ENCODE data around the gene LRP1-AS.

Gene LRP1-AS

GRCh38 chr12:57112492-57113294 lies 34.7 kb downstream of the LRP1-AS start:
- TF ChIP-seq, protein P1, sequence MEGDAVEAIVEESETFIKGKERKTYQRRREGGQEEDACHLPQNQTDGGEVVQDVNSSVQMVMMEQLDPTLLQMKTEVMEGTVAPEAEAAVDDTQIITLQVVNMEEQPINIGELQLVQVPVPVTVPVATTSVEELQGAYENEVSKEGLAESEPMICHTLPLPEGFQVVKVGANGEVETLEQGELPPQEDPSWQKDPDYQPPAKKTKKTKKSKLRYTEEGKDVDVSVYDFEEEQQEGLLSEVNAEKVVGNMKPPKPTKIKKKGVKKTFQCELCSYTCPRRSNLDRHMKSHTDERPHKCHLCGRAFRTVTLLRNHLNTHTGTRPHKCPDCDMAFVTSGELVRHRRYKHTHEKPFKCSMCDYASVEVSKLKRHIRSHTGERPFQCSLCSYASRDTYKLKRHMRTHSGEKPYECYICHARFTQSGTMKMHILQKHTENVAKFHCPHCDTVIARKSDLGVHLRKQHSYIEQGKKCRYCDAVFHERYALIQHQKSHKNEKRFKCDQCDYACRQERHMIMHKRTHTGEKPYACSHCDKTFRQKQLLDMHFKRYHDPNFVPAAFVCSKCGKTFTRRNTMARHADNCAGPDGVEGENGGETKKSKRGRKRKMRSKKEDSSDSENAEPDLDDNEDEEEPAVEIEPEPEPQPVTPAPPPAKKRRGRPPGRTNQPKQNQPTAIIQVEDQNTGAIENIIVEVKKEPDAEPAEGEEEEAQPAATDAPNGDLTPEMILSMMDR (IDR thresholded peaks at IDR 0.05), result no peak
- Histone ChIP-seq H3K4me3 (peak overlapping the region; percentile 81), H3K27ac (peak overlapping the region; percentile 98)
- DNase-seq (ENCODE audit: low spot score), result no peak

GRCh38 chr12:57111031-57111734 lies 36.2 kb downstream of the LRP1-AS start, which contains the start of gene STAT6:
Gene STAT6, minus strand, starts transcription at chr12:57111362. Its CDS starts 3,084 bp downstream, at chr12:57108278.
- TF ChIP-seq, protein P1 (IDR thresholded peaks at IDR 0.05), result no peak
- Histone ChIP-seq H3K4me3 (peak within 1 kb of the TSS; percentile 81), H3K27ac (peak within 1 kb of the TSS; percentile 98)
- peak; percentile 91 for DNase-seq (ENCODE audit: low spot score)

GRCh38 chr12:57110104-57111030 lies 37.1 kb downstream of the LRP1-AS start:
- TF ChIP-seq, protein P1 (IDR thresholded peaks at IDR 0.05), result no peak
- peak overlapping the region; percentile 98 for H3K27ac ChIP-seq
- no peak for DNase-seq (ENCODE audit: low spot score)
- peak overlapping the region; percentile 81 for H3K4me3 ChIP-seq

DNA sequence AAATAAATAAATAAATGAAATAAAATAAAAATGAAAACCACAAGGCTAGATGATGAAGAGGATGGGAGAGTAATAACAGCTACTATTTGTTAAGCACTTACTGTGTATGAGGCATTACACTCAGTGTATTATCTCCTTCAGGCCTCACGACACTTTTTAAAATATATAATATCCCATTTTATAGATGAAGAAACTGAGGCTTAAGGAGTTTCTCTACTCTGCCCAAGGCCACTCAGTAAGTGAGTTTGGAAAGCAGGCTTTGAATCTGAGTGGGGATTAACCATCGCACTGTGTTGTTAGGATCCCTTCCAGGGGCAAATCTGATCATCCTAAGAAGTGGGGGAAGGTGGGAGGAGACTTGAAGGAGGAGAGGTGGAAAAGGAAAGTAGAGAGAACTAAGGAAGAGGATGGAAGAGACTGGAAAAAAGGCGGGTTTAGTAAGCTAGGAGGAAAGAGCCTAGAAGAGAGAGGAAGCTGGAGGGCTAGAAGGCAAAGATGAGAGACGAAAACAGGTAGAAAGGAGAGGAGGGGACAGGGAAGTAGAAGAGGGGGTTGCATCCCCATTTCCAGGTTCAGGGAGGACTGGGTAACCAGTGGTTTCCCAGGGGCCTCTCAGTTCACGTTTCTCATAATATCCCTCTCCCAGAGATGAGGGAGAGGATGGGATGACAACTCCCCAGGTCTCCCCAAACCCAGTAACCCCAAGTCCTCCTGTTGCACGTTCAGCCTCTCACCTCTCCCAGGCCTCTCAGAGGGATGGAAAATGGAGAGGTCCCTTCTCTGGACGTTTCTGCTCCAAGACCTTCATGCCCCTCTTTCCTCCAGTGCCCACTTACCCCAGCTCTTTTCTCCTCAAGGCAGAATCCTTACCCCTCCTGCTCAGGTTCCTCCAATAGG lies 38.0 kb downstream of the LRP1-AS start:
- TF ChIP-seq, protein P1 (IDR thresholded peaks at IDR 0.05), result no peak
- peak overlapping the region; percentile 81 for H3K4me3 ChIP-seq
- DNase-seq (ENCODE audit: low spot score), result no peak
- peak overlapping the region; percentile 98 for H3K27ac ChIP-seq

- H3K4me3 ChIP-seq, result no peak overlapping the region
- TF ChIP-seq, protein P1 (IDR thresholded peaks at IDR 0.05), result no peak
- DNase-seq (ENCODE audit: low spot score), result no peak
- H3K27ac ChIP-seq, result no peak overlapping the region
Measured at GRCh38 chr12:57107456-57108155, 39.8 kb downstream of the LRP1-AS start.

All from coronary artery (tissue), 2 donors.